Kidney epithelial cell (primary cell): ENCODE measurements around the gene NDUFA8. TPM values are rescaled to one million over a fixed set of nuclear protein-coding genes. Genes with fewer than 3 reads are reported as not detected.

Experiments
- DNase-seq: peaks from one replicate; pipeline ENCODE4 v3.0.0-alpha.2; 2010; ENCODE audit warnings: low read depth
- H3K27me3 ChIP-seq: 2 replicates; pipeline ENCODE4 v1.6.0; 2011; ENCODE audit warnings: low read length; ENCODE audit not compliant: control insufficient read depth, insufficient read depth
- H3K36me3 ChIP-seq: 2 replicates; pipeline ENCODE4 v1.5.1; 2011; ENCODE audit warnings: low read length; ENCODE audit not compliant: control insufficient read depth, insufficient read depth
- H3K4me3 ChIP-seq: 2 replicates; pipeline ENCODE4 v1.5.1; 2011; ENCODE audit warnings: low read depth, mild to moderate bottlenecking, control low read depth, low read length
- CTCF ChIP-seq: IDR thresholded peaks from 2 replicates; pipeline ENCODE4 v1.5.1; 2011; ENCODE audit warnings: mild to moderate bottlenecking, moderate library complexity, low read length, control low read depth, inconsistent platforms; ENCODE audit not compliant: insufficient read depth, poor library complexity, severe bottlenecking
- total RNA-seq: library from RNA; depleted of rRNA; stranded (reverse); fragments of >200 nt; gene quantifications from 2 replicates; pipeline ENCODE4 v1.2.3, GENCODE V29; 2015

The NDUFA8 gene
- total RNA-seq, 1 donor from 2014 or later, result 42.7 TPM

- no peak for TF ChIP-seq CTCF
- DNase-seq, result no peak
- Histone ChIP-seq H3K4me3 (no peak overlapping the region), H3K27me3 (peaks cover 11% of the 10 kb centered on the region), H3K36me3 (no peaks in the 10 kb centered on the region)
Observed at GRCh38 chr9:122195875-122196274, 36.3 kb upstream of the NDUFA8 start.

DNA sequence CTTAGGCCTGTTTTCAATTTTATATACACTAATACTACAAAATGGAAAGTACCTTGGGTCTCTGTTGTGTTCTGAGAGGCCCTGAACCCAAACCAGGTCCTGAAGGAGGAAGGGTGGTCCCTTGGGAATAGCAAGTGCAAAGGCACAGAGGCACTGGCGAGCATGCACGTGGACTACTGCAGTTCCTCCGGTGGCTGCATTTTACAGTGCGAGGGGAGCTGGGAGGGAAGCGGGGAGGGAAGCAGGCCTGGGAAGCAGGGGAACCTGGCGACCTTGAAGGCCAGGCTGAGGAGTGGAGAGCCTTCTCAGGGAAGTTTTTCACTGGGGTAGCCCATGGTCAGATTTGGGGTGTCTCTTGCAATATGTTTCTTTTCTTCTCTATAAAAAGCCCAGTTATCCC, 34.1 kb upstream of the NDUFA8 start:
- no peak for TF ChIP-seq CTCF
- H3K4me3 ChIP-seq, result no peak overlapping the region
- DNase-seq, result no peak
- peaks cover 11% of the 10 kb centered on the region for H3K27me3 ChIP-seq
- H3K36me3 ChIP-seq, result no peaks in the 10 kb centered on the region

DNA sequence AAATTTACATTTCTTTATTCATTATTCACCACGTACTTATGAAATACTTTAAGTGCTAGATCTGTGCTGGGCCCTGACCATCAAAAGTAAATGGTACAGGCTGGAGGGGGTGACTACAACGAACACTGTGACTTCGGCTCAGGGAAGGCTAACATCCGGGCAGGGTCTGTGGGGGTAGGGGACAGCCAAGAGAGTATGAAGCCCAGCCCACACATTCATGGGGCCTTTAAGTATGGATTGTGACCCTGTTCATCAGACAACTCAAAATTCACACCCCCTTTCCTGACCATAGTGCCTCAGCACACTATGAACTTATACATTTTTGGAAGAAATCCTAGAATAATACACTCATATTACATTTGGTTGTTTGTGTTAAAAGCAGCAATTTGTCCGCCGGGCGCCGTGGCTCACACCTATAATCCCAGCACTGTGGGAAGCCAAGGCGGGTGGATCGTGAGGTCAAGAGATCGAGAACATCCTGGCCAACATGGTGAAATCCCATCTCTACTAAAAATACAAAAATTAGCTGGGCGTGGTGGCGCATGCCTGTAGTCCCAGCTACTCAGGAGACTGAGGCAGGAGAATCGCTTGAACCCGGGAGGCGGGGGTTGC, 33.4 kb upstream of the NDUFA8 start:
- Histone ChIP-seq H3K36me3 (no peaks in the 10 kb centered on the region), H3K4me3 (no peak overlapping the region), H3K27me3 (peaks cover 5% of the 10 kb centered on the region)
- DNase-seq, result no peak
- no peak for TF ChIP-seq CTCF

GRCh38 chr9:122192261-122192875, 32.8 kb upstream of the NDUFA8 start:
- no peak for DNase-seq
- Histone ChIP-seq H3K36me3 (no peaks in the 10 kb centered on the region), H3K4me3 (no peak overlapping the region), H3K27me3 (no peaks in the 10 kb centered on the region)
- TF ChIP-seq CTCF, result no peak

GRCh38 chr9:122191584-122191983, 32.0 kb upstream of the NDUFA8 start:
- no peak for DNase-seq
- no peaks in the 10 kb centered on the region for H3K27me3 ChIP-seq
- no peaks in the 10 kb centered on the region for H3K36me3 ChIP-seq
- H3K4me3 ChIP-seq, result no peak overlapping the region
- TF ChIP-seq CTCF, result no peak
